ENCODE results near the gene SSTR4. TPM values are rescaled to one million over a fixed set of nuclear protein-coding genes. Genes with fewer than 3 reads are reported as not detected.

The SSTR4 gene
- total RNA-seq, 3 donors from 2014 or later = not detected

- TF ChIP-seq POLR2A (IDR thresholded peaks at IDR 0.05) = no peak
- TF ChIP-seq POLR2AphosphoS5 (IDR thresholded peaks at IDR 0.05) = no peak
- no peak for TF ChIP-seq CTCF (IDR thresholded peaks at IDR 0.05)
- intact Hi-C loops (cut with DNase I; ENCODE audit: low total_unique reads) = no loop called here
- Histone ChIP-seq H3K9me3 (no peaks in the 10 kb centered on the region), H3K27me3 (peaks cover 0 to 31% of the 10 kb centered on the region in 2 donors), H3K4me1 (no peaks in the 10 kb centered on the region), H3K27ac (no peak overlapping the region), H3K36me3 (no peaks in the 10 kb centered on the region), H3K4me3 (no peak overlapping the region)
- no peak for DNase-seq (ENCODE audit: low spot score in 2 of 2)
Observed at GRCh38 chr20:23033918-23034317, 1.2 kb upstream of the SSTR4 start.

GRCh38 chr20:23035731-23036130 lies 619 bp downstream of the SSTR4 start:
- Histone ChIP-seq H3K9me3 (no peaks in the 10 kb centered on the region), H3K4me3 (peak overlapping the region in 1 of 3 donors; percentile 55), H3K36me3 (no peaks in the 10 kb centered on the region), H3K27me3 (peaks cover 0 to 37% of the 10 kb centered on the region in 2 donors), H3K27ac (no peak overlapping the region), H3K4me1 (no peaks in the 10 kb centered on the region)
- no peak for DNase-seq (ENCODE audit: low spot score in 2 of 2)
- intact Hi-C loops (cut with DNase I; ENCODE audit: low total_unique reads) = no loop called here
- no peak for TF ChIP-seq POLR2A (IDR thresholded peaks at IDR 0.05)
- no peak for TF ChIP-seq CTCF (IDR thresholded peaks at IDR 0.05)
- no peak for TF ChIP-seq POLR2AphosphoS5 (IDR thresholded peaks at IDR 0.05)

- H3K9me3 ChIP-seq = no peaks in the 10 kb centered on the region
- intact Hi-C loops (cut with DNase I; ENCODE audit: low total_unique reads) = no loop called here
- H3K27ac ChIP-seq = no peak overlapping the region
- H3K4me1 ChIP-seq = no peaks in the 10 kb centered on the region
- TF ChIP-seq POLR2AphosphoS5 (IDR thresholded peaks at IDR 0.05) (no peak), CTCF (IDR thresholded peaks at IDR 0.05) (no peak), POLR2A (IDR thresholded peaks at IDR 0.05) (no peak)
- no peaks in the 10 kb centered on the region for H3K36me3 ChIP-seq
- H3K4me3 ChIP-seq = no peak overlapping the region
- H3K27me3 ChIP-seq = peaks cover 0 to 37% of the 10 kb centered on the region in 2 donors
- no peak for DNase-seq (ENCODE audit: low spot score in 2 of 2)
Observed at GRCh38 chr20:23036371-23036770, 1.3 kb downstream of the SSTR4 start.

GRCh38 chr20:23037017-23037481 lies 1.9 kb downstream of the SSTR4 start:
- TF ChIP-seq CTCF (IDR thresholded peaks at IDR 0.05) (no peak), POLR2AphosphoS5 (IDR thresholded peaks at IDR 0.05) (no peak), POLR2A (IDR thresholded peaks at IDR 0.05) (no peak)
- no peaks in the 10 kb centered on the region for H3K4me1 ChIP-seq
- no peak for DNase-seq (ENCODE audit: low spot score in 2 of 2)
- no peaks in the 10 kb centered on the region for H3K9me3 ChIP-seq
- H3K4me3 ChIP-seq = no peak overlapping the region
- H3K36me3 ChIP-seq = no peaks in the 10 kb centered on the region
- intact Hi-C loops (cut with DNase I; ENCODE audit: low total_unique reads) = no loop called here
- H3K27me3 ChIP-seq = peaks cover 0 to 37% of the 10 kb centered on the region in 2 donors
- H3K27ac ChIP-seq = no peak overlapping the region

- intact Hi-C loops (cut with DNase I; ENCODE audit: low total_unique reads) = no loop called here
- peaks cover 0 to 33% of the 10 kb centered on the region in 2 donors for H3K27me3 ChIP-seq
- no peak for DNase-seq (ENCODE audit: low spot score in 2 of 2)
Observed at GRCh38 chr20:23039136-23039875, 4.2 kb downstream of the SSTR4 start.

More at GRCh38 chr20:23039136-23039875, 4.2 kb downstream of the SSTR4 start:
- no peak overlapping the region for H3K4me3 ChIP-seq
- no peaks in the 10 kb centered on the region for H3K4me1 ChIP-seq
- no peaks in the 10 kb centered on the region for H3K9me3 ChIP-seq
- TF ChIP-seq POLR2A (IDR thresholded peaks at IDR 0.05) (no peak), CTCF (IDR thresholded peaks at IDR 0.05) (no peak), POLR2AphosphoS5 (IDR thresholded peaks at IDR 0.05) (no peak)
- H3K36me3 ChIP-seq = no peaks in the 10 kb centered on the region
- H3K27ac ChIP-seq = no peak overlapping the region
